ENCODE measurements around the gene ATP5MK. TPM values are rescaled to one million over a fixed set of nuclear protein-coding genes. Genes with fewer than 3 reads are reported as not detected.

Gene ATP5MK
- total RNA-seq = 356 and 617 TPM in 2 replicates

GRCh38 chr10:103396067-103396788, at the start of gene ATP5MK, which contains the start of gene PDCD11:
Gene ATP5MK (minus strand): TSS chr10:103396475. CDS start chr10:103392457, 4,018 bp downstream.
Gene PDCD11 (plus strand): TSS chr10:103396626. CDS start chr10:103398427, 1,801 bp downstream.

GRCh38 chr10:103367782-103368518, 28.3 kb downstream of the ATP5MK start, which contains the start of gene TAF5:
Gene TAF5 (plus strand): TSS chr10:103367976. CDS start chr10:103367990, 14 bp downstream.

GRCh38 chr10:103350517-103351260, 45.6 kb downstream of the ATP5MK start, which contains the start of gene PCGF6:
Gene PCGF6 (minus strand): TSS chr10:103351140. CDS start chr10:103351066, 74 bp downstream.

Other genes with a start within 250 kb of the ATP5MK start
- gene NT5C2, start 203.2 kb downstream of the ATP5MK start, total RNA-seq = 49.7 and 62.6 TPM in 2 replicates
- not detected in 2 replicates for gene RPEL1, start 150.6 kb downstream of the ATP5MK start, total RNA-seq
- 2.4 and 3.7 TPM in 2 replicates for gene INA, start 119.3 kb downstream of the ATP5MK start, total RNA-seq
- 10.9 and 11.8 TPM in 2 replicates for gene PCGF6, start 45.3 kb downstream of the ATP5MK start, total RNA-seq
- gene TAF5, start 28.5 kb downstream of the ATP5MK start, total RNA-seq = 5.5 and 5.6 TPM in 2 replicates
- gene PDCD11, start 151 bp upstream of the ATP5MK start, total RNA-seq = 29.4 and 39.4 TPM in 2 replicates
- 0.79 and 1.7 TPM in 2 replicates for gene CALHM2, start 55.9 kb upstream of the ATP5MK start, total RNA-seq
- not detected in 2 replicates for gene CALHM1, start 62.4 kb upstream of the ATP5MK start, total RNA-seq
- gene CALHM3, start 82.8 kb upstream of the ATP5MK start, total RNA-seq = not detected in 2 replicates
- gene NEURL1, start 97.2 kb upstream of the ATP5MK start, total RNA-seq = 0.23 and 0.35 TPM in 2 replicates